Trophoblast cell (in vitro differentiated cells and primary cell): Measurements from ENCODE around the gene DOLK.

Source experiments
- DNase-seq, 2 donors: peaks; one replicate each; pipeline ENCODE4 v3.0.0-alpha.2; 2016
- H2AFZ ChIP-seq: 2 replicates; pipeline ENCODE4 v1.6.1; 2013; ENCODE audit warnings: low read length, moderate library complexity, mild to moderate bottlenecking; ENCODE audit not compliant: insufficient read depth, poor library complexity
- H2AK5ac ChIP-seq: 2 replicates; pipeline ENCODE4 v1.6.1; 2013; ENCODE audit warnings: mild to moderate bottlenecking, low read length
- H2BK120ac ChIP-seq: 2 replicates; pipeline ENCODE4 v1.6.1; 2013; ENCODE audit warnings: low read length, mild to moderate bottlenecking, moderate library complexity; ENCODE audit not compliant: insufficient read depth, poor library complexity
- H2BK12ac ChIP-seq: 2 replicates; pipeline ENCODE4 v1.6.1; 2013; ENCODE audit warnings: mild to moderate bottlenecking, low read length, moderate library complexity
- H2BK5ac ChIP-seq: 2 replicates; pipeline ENCODE4 v1.6.1; 2013; ENCODE audit warnings: low read length, low read depth, moderate library complexity, mild to moderate bottlenecking; ENCODE audit not compliant: poor library complexity
- H3K14ac ChIP-seq: 2 replicates; pipeline ENCODE4 v1.6.1; 2013; ENCODE audit warnings: mild to moderate bottlenecking, low read length
- H3K18ac ChIP-seq: 2 replicates; pipeline ENCODE4 v1.6.1; 2013; ENCODE audit warnings: mild to moderate bottlenecking, low read length
- H3K23ac ChIP-seq: 2 replicates; pipeline ENCODE4 v1.6.1; 2013; ENCODE audit warnings: low read length
- H3K27ac ChIP-seq: 2 replicates; pipeline ENCODE4 v1.5.1; 2013; ENCODE audit warnings: low read depth, mild to moderate bottlenecking, inconsistent platforms, low read length, moderate library complexity
- H3K27me3 ChIP-seq: 2 replicates; pipeline ENCODE4 v1.6.1; 2013; ENCODE audit warnings: inconsistent platforms, mild to moderate bottlenecking, low read length, moderate library complexity; ENCODE audit not compliant: insufficient read depth
- H3K36me3 ChIP-seq, 2 experiments: 1 replicate in 1 of 2; 2 replicates in 1 of 2; pipeline ENCODE4 v1.6.1; 2013; ENCODE audit warnings: low read length in 2 of 2, mild to moderate bottlenecking in 2 of 2, moderate library complexity in 1 of 2; ENCODE audit not compliant: insufficient read depth in 2 of 2, control insufficient read depth in 1 of 2
- H3K4ac ChIP-seq: 2 replicates; pipeline ENCODE4 v1.6.1; 2013; ENCODE audit warnings: low read depth, mild to moderate bottlenecking, low read length, moderate library complexity
- H3K4me1 ChIP-seq, 2 experiments: 1 replicate in 1 of 2; 2 replicates in 1 of 2; pipeline ENCODE4 v1.6.1; 2013; ENCODE audit warnings: low read length in 2 of 2, mild to moderate bottlenecking in 2 of 2, moderate library complexity in 1 of 2; ENCODE audit not compliant: insufficient read depth in 2 of 2, control insufficient read depth in 1 of 2
- H3K4me2 ChIP-seq: 2 replicates; pipeline ENCODE4 v1.6.1; 2013; ENCODE audit warnings: inconsistent platforms, mild to moderate bottlenecking, low read length, moderate library complexity
- H3K4me3 ChIP-seq: 2 replicates; pipeline ENCODE4 v1.5.1; 2013; ENCODE audit warnings: mild to moderate bottlenecking, low read depth, low read length, inconsistent platforms
- H3K79me1 ChIP-seq: one replicate; pipeline ENCODE4 v1.6.1; 2013; ENCODE audit warnings: low read length
- H3K79me2 ChIP-seq: 2 replicates; pipeline ENCODE4 v1.6.1; 2013; ENCODE audit warnings: low read length, mild to moderate bottlenecking; ENCODE audit not compliant: control insufficient read depth, insufficient read depth, poor library complexity
- H3K9ac ChIP-seq: 2 replicates; pipeline ENCODE4 v1.6.1; 2013; ENCODE audit warnings: mild to moderate bottlenecking, low read length
- H3K9me3 ChIP-seq: 2 replicates; pipeline ENCODE4 v1.6.1; 2013; ENCODE audit warnings: low read depth, mild to moderate bottlenecking, control low read depth, inconsistent platforms, low read length; ENCODE audit not compliant: insufficient read depth
- H4K12ac ChIP-seq: 2 replicates; pipeline ENCODE4 v1.6.1; 2013; ENCODE audit warnings: low read depth, mild to moderate bottlenecking, low read length, moderate library complexity
- H4K8ac ChIP-seq: 2 replicates; pipeline ENCODE4 v1.6.1; 2013; ENCODE audit warnings: low read depth, mild to moderate bottlenecking, low read length, moderate library complexity
- H4K91ac ChIP-seq: one replicate; pipeline ENCODE4 v1.6.1; 2013; ENCODE audit warnings: low read depth, mild to moderate bottlenecking, low read length, moderate library complexity
- WGBS: extraction: QIAGEN DNeasy Blood & Tissue Kit; methylation state at CpG from one replicate; pipeline ENCODE4 v1.1.7; 2013; ENCODE audit warnings: missing lambda C conversion rate; ENCODE audit not compliant: insufficient read length, insufficient coverage; ENCODE audit errors: extremely low coverage; 5-methylcytosine and 5-hydroxymethylcytosine counted together

DOLK gene

DNA sequence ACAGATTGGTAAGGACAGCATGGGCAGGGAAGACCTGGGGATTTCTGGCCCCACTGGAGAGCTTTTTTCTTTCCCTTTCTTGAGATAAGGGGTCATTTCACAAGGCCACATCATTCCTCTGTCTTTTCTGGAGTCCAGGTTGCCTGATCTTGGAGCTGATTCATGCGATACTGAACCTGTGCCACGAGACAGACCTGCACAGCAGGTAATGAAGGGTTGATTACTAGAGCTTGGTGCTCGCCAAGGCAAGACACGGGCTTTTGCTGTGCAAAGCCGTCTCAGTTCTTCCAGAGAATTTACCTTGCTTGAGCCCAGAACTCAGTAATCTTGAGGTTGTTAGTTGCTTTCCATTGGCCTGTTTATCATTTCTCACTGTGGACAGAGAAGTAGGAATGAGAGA is 39.3 kb upstream of the DOLK start:
- Histone ChIP-seq H3K27ac (no peak overlapping the region), H3K18ac (no peak overlapping the region), H3K4me3 (no peak overlapping the region), H3K79me2 (no peaks in the 10 kb centered on the region), H4K8ac (no peak overlapping the region), H4K91ac (no peak overlapping the region), H2AFZ (no peak overlapping the region), H2AK5ac (no peak overlapping the region), H3K4me1 (no peaks in the 10 kb centered on the region), H4K12ac (no peak overlapping the region), H3K23ac (no peak overlapping the region), H3K9ac (no peak overlapping the region), H2BK12ac (no peak overlapping the region), H3K9me3 (no peaks in the 10 kb centered on the region), H3K36me3 (peaks cover 39 to 51% of the 10 kb centered on the region in 2 experiments), H3K4me2 (no peak overlapping the region), H2BK5ac (no peak overlapping the region), H3K4ac (no peak overlapping the region), H3K14ac (no peak overlapping the region), H3K27me3 (no peaks in the 10 kb centered on the region), H2BK120ac (no peak overlapping the region), H3K79me1 (no peaks in the 10 kb centered on the region)
- DNase-seq: peak in 1 of 2 donors; percentile 48
- WGBS: no CpG with 5 or more reads among the region's 5 CpGs

DNA sequence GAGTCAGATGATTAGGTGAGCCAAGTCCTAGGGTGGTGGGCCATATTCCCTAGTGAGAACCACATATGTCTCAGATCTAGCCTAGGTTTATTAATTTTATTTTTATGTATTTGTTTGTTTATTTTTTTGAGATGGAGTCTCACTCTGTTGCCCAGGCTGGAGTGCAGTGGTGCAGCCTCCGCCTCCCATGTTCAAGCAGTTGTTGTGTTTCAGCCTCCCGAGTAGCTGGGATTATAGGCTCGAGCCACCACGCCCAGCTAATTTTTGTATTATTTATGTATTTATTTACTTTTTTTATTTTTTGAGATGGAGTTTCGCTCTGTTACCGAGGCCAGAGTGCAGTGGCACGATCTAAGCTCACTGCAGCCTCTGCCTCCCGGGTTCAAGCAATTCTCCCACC is 36.1 kb upstream of the DOLK start:
- H3K27ac ChIP-seq: no peak overlapping the region
- DNase-seq: no peak
- peaks cover 30 to 60% of the 10 kb centered on the region in 2 experiments for H3K36me3 ChIP-seq
- H3K14ac ChIP-seq: no peak overlapping the region
- no peaks in the 10 kb centered on the region for H3K9me3 ChIP-seq
- H3K4me1 ChIP-seq: no peaks in the 10 kb centered on the region
- H3K79me2 ChIP-seq: no peaks in the 10 kb centered on the region
- no peak overlapping the region for H2AFZ ChIP-seq
- H3K4me2 ChIP-seq: no peak overlapping the region
- no peak overlapping the region for H3K4me3 ChIP-seq
- no peak overlapping the region for H3K23ac ChIP-seq
- no peak overlapping the region for H2BK120ac ChIP-seq
- H3K9ac ChIP-seq: no peak overlapping the region
- H4K91ac ChIP-seq: no peak overlapping the region
- no CpG with 5 or more reads among the region's 8 CpGs for WGBS
- H4K8ac ChIP-seq: no peak overlapping the region
- H2BK5ac ChIP-seq: no peak overlapping the region
- no peak overlapping the region for H2AK5ac ChIP-seq
- no peaks in the 10 kb centered on the region for H3K27me3 ChIP-seq
- H3K18ac ChIP-seq: no peak overlapping the region
- H2BK12ac ChIP-seq: no peak overlapping the region
- H4K12ac ChIP-seq: no peak overlapping the region
- no peaks in the 10 kb centered on the region for H3K79me1 ChIP-seq
- H3K4ac ChIP-seq: no peak overlapping the region

DNA sequence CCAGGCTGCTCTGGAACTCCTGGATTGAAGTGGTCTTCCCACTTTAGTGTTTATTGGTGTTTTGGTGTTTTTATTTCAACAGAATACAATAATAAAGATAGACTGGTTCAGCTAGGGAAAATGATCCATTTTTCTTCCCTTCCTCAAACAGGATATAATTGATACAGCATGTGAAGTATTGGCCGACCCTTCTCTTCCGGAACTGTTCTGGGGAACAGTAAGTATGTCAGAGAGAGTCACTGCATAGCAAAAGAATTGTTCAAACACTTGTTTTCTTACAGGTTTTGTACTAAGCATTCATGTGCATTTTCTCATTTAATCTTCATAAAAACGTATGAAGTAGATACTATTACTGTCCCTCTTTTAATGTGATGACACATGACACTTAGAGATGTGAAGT is 31.7 kb upstream of the DOLK start:
- no peak overlapping the region for H3K4me2 ChIP-seq
- no peak overlapping the region for H3K9ac ChIP-seq
- no peak overlapping the region for H3K4me3 ChIP-seq
- no peak overlapping the region for H4K12ac ChIP-seq
- no CpG with 5 or more reads among the region's 3 CpGs for WGBS
- no peak overlapping the region for H3K27ac ChIP-seq
- no peaks in the 10 kb centered on the region for H3K79me1 ChIP-seq
- no peak overlapping the region for H4K91ac ChIP-seq
- H2BK120ac ChIP-seq: no peak overlapping the region
- no peaks in the 10 kb centered on the region for H3K27me3 ChIP-seq
- H2BK12ac ChIP-seq: no peak overlapping the region
- no peaks in the 10 kb centered on the region for H3K4me1 ChIP-seq
- no peak overlapping the region for H3K4ac ChIP-seq
- no peak overlapping the region for H2AFZ ChIP-seq
- no peak overlapping the region for H2BK5ac ChIP-seq
- H4K8ac ChIP-seq: no peak overlapping the region
- peaks cover 43 to 62% of the 10 kb centered on the region in 2 experiments for H3K36me3 ChIP-seq
- no peak for DNase-seq
- H3K23ac ChIP-seq: no peak overlapping the region
- no peak overlapping the region for H3K18ac ChIP-seq
- H3K14ac ChIP-seq: no peak overlapping the region
- H3K9me3 ChIP-seq: no peaks in the 10 kb centered on the region
- H3K79me2 ChIP-seq: no peaks in the 10 kb centered on the region
- H2AK5ac ChIP-seq: no peak overlapping the region

DNA sequence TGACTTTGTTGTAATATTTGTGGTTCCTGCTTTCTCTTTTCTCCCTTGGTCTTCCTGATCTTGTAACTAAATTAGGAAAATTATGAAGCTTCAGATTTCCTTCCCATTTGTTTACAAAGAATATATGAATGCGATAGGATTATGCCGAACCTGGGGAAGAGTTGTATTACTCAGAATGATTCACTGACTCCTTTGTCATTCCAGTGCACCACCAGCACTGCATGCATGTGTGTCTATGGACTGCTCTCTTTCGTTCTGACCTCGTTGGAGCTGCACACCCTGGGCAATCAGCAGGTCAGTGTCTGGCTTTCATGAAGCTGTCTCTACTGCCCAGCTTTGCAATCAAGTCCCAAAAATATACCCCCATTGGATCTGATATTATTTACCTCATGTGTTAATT is 25.6 kb upstream of the DOLK start:
- Histone ChIP-seq H3K27me3 (no peaks in the 10 kb centered on the region), H2BK5ac (no peak overlapping the region), H3K4me3 (no peak overlapping the region), H4K8ac (no peak overlapping the region), H3K27ac (no peak overlapping the region), H4K91ac (no peak overlapping the region), H3K36me3 (peaks cover 40 to 41% of the 10 kb centered on the region in 2 experiments), H3K79me1 (no peaks in the 10 kb centered on the region), H3K4me1 (no peaks in the 10 kb centered on the region), H3K9ac (no peak overlapping the region), H2AFZ (no peak overlapping the region), H3K18ac (no peak overlapping the region), H2BK120ac (no peak overlapping the region), H3K23ac (no peak overlapping the region), H2AK5ac (no peak overlapping the region), H3K14ac (no peak overlapping the region), H2BK12ac (no peak overlapping the region), H3K4me2 (no peak overlapping the region), H3K79me2 (no peaks in the 10 kb centered on the region), H3K4ac (no peak overlapping the region), H3K9me3 (no peaks in the 10 kb centered on the region), H4K12ac (no peak overlapping the region)
- WGBS: no CpG with 5 or more reads among the region's 4 CpGs
- no peak for DNase-seq
